ENCODE measurements around the gene THEM4.

Gene THEM4

DNA sequence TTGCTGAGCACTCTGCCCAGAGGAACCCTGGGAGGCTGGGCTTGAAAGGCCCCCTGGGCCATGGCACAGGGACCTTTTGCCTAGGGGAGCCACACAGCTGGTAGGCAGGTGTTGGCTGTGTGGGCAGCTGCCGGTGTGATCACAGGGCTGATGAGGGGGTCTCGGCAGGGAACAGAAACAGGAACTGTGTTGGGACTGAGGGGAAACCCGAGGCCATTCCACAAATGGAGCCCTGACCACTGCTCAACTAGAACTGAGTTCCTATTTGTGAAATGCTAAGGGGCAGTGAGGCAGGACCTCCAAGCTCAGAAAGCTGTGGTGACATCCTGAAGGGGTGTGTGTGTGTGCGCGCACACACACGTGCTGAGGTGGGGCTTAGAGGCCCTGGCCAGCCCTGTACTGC is 49.4 kb downstream of the THEM4 start:
- no peak for DNase-seq (ENCODE audit: low spot score)

DNA sequence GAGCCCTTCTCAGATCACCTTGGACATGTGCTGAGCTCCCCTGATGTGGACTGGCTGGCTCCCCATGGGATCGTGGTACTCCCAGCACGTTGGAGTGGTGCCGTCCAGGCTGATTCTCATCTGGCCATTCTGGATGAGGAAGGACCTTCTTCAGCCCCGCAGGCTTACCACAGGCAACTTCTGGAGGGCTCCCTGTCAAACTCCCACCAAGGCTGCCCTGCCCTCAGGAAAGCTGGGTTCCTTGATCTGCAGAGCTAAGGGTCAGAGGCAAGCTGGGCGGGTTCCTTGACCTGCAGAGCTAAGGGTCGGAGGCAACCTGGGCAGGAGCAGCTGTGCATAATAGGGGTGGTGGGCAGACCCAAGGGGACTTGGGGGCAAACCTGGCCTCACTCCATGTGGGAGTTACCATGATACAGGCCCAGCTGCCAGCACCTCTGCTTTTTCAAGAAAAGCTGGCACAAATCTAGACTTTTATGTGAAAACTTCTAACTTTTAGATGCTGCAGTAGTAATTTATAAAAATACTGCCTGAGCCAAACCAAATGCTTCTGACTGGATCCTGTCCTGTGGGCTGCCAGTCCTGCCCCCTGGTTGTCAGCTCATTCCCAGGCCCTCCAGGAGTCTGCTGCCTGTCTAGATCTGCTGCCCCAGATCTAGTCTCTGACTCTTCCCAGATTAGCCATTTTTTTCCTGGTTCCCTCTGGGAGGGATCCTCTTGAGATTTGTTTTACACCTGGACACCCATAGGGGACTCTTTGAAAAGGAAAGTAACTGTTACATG is 50.2 kb downstream of the THEM4 start:
- no peak for DNase-seq (ENCODE audit: low spot score)

DNA sequence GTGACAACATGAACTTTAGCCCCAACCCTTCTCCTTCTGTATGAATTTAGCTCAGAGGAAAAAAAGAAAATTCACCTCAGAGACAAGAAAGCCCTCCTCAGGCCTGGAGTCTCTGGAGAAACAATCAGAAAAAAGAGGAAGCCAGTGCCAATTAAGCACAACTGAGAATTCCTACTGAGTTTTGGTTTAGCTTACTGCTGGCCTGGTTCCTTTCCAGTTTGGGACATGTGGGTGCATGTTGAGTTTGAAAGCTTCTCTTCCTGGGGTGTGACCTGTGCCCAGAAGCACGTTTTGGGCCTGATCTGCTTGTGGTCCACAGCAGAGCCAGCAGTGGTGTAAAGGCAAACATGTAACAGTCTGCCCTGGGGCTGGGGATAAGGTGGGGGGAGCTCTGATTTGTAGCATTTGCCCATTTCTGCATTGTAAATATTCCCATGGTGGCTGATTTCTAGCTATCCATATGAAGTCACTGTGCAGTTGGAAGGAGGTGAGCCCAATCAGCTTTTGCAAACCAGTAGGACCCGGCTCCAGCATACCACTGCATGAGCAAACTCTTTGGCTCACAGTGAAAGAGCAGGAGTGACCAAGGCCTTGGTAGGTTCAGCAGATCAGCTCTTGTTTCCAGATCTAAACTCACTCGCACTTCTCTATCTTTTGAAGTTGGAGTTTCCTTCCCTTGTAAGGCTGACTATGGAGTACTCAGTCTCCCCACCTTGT is 51.1 kb downstream of the THEM4 start:
- no peak for DNase-seq (ENCODE audit: low spot score)

DNA sequence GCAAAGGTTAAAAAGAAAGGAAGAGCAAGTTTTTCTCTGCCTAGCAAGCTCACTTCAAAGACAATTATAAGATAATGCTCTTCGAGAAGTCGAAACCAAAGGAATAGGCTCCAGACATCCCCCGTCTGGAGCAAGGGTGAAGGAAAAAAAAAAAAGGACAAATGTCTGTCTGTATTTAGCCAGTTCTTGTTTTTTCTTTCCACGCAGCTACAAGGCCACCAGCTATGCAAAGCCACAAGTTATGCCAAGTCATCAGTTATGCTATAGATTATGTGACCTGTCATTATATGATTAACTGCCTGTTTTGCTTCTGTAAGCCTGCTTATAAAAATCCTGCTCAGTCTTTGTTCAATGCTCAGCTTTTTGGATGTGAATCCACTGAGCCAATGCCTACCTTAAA is 53.4 kb downstream of the THEM4 start:
- no peak for DNase-seq (ENCODE audit: low spot score)

DNA sequence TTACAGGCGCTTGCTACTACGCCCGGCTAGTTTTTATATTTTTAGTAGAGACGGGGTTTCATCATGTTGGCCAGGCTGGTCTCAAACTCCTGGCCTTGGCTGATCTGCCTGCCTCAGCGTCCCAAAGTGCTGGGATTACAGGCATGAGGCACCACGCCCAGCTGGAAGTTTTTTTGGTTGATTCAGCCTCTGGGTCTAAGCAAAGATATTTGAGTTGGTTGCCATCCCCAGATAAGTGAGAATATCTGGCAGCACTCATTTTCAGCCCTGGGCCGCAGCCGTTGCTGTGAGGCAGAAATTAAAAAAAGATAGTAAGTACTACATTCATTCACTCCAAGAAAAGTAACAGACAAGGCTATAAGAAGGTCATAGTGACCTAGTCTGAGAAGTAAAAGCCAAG is 53.8 kb downstream of the THEM4 start:
- peak; percentile 60 for DNase-seq (ENCODE audit: low spot score)

DNA sequence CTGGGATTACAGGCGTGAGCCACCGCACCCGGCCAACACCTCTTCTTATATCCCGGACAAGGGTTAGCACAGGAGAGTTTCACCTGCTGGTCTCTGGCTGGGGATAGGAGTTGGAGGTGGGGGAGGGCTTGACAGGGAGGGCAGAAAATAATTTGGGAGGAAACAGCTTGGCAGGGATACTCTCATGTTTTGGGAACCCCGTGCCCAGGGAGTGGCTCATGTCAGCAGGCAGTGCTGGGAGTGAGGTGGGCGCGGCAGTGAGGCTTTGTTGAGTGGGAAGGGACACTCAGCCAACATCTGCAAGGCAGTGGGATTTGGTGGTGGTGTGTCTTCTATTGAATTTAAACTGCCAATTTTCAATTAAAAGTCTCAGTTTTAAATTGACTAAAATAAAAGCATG is 54.7 kb downstream of the THEM4 start:
- no peak for DNase-seq (ENCODE audit: low spot score)

DNA sequence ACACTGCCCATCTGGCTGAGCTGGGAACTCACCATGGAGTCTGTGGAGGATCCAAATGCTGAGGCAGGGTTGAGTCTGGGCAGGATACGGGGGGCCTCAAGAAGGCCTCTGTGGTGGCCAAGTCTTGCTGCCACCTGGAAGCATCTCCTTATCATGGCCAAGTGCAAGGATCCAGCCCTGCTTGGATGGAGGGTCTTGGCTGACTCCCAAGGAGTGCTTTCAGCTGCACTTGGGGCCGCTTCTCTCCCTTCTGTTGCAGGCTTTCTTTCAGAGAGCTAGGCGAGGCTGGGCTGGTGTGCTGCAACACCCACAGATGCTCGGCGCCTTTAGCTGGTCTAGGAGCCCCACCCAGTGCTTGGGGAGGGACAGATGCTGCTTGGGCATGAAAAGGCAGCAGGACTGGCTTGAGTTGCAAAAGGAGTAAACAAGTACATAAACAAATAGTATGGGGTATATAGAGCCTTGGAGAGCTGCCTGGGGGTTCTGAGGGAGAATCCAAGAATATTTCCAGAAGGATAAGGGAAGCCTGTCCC is 55.8 kb downstream of the THEM4 start, which contains the start of gene THEM5:
Gene THEM5, minus strand, starts transcription at position 302 of the 533 bp plus-strand sequence. Its CDS starts 147 bp downstream, at position 155.
- no peak for DNase-seq (ENCODE audit: low spot score)

DNA sequence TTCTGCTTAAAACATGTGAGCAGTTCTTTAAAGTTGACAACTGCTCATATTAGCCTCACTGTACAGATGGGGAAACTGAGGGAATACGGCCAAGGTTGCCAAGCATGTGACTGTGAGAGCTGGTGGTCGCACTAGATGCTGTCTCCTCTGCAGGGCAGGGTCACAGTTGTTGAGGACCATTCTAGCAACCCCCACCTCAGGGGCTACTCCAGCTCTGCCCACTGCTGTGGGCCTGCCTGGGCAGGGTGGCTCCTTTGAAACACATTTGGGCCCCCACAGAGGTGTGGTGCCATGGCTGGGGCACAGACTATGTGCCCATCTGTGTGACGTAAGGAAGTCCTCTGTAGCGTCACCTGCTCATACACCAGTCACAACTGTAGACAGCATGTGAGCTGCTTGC is 56.6 kb downstream of the THEM4 start:
- no peak for DNase-seq (ENCODE audit: low spot score)

DNA sequence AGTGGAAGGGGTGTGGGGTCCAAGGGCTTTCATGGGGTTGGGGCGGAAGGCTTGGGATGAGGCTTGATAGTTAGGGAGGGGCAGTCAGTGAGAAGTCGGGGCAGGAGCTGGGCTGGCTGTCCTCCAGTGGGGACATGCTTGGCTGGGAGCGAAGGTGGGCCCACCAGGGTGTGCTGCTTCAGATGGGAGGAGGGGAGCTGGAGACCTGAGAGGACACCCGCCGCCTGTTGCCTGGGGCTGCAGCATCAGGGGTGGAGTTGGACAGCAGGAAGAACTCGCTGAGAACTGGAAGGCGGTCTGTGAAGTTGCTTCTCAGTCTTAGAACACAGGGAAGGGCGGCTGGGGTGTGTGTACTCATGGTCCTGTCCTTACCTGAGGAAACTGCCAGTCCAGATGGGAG is 57.4 kb downstream of the THEM4 start:
- DNase-seq (ENCODE audit: low spot score), result no peak

DNA sequence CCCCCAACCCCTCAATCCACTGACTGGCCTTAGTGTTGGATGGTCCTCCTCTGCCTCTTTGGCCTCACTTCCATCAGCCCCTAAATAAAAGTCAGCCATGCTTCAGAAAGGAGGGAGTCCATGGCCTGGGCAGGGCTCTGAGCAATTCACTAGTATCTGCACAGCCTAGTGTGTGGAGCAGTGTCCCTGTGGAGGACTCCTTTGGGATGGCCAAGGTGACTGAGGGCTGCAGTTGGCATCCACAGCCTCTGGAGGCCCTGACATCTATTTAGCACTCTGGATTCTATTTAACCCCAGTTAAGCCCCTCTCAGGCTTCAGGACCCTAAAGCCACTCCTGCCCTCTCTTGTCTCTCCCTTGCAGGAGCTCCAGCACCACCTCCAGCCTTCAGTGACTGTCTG is 59.4 kb downstream of the THEM4 start:
- DNase-seq (ENCODE audit: low spot score), result no peak

DNA sequence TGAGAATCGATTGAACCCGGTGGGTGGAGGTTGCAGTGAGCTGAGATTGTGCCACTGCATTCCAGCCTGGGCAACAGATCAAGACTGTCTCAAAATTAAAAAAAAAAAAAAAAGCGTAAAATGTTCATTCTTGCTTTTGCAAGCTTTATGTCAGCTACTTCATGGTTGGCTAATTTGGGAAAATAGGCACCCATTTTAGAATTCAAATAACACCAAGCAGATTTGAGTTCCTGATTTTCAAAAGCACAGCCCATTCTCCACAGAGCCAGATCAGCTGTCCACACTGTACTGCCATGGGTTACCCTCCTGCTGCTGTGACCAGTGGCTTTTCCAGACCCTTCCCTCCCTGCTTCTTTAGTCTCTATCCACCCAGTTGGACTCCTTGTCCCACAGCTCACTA is 60.2 kb downstream of the THEM4 start:
- DNase-seq (ENCODE audit: low spot score), result no peak

DNA sequence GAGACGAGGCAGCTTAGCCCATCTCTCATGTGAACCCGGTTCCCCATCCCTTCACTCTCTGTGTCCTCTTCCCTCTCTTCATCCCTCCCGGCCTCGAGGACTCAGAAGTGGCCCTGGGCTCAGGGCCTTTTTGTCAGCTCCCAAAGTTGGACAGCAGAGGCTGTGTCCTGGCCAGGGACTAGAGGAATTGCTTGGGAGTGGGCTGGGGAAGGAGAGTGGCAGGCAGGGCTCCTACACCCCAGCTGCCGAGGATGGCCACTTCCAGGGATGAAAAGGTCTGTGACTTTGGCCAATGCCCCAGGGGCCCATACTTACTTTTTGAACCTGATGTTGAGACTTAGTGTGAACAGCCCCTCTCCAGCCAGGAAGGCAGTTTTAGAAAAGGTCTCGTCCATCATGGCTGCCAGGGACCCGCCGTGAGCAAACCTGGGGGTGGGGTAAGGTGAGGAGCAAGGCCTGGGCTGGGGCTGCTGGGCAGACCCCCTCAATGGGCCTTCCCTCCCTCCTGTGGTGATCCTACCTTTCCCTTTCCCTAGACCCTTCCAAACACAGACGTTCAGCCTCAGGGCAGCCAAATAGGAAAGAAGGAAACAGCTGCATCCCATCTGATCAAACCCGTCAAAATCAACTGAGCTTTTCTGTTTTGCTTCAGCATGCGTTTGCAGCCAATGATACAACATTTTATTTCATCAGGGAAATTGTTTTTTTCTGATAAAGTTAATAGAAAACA is 61.3 kb downstream of the THEM4 start:
- DNase-seq (ENCODE audit: low spot score), result no peak

DNA sequence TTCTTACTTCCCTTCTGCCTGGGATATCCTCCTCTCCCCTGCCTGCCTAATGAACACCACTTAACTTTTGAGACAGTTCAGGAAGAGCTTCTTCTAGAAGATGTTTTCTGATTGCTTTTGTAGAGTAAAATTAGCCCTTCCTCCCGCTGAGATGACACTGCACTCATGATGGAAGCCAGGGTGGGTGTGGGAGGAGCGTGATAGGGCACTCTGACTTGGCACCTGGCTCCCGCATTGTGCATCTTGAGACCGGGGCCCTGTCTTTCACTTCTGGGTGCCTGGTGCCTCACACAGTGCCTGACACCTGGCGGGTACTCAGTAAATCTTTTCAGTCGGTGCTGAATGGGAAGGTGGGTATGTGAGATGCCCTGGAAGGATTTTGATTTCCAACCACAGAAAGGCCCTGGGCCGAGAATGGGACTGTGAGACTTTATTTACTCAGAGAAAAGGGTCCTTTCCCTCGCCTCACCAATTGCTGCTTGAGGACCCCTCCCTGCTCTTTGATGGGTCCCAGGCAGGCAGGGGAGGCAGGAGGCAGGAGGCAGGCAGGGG is 62.5 kb downstream of the THEM4 start:
- no peak for DNase-seq (ENCODE audit: low spot score)

DNA sequence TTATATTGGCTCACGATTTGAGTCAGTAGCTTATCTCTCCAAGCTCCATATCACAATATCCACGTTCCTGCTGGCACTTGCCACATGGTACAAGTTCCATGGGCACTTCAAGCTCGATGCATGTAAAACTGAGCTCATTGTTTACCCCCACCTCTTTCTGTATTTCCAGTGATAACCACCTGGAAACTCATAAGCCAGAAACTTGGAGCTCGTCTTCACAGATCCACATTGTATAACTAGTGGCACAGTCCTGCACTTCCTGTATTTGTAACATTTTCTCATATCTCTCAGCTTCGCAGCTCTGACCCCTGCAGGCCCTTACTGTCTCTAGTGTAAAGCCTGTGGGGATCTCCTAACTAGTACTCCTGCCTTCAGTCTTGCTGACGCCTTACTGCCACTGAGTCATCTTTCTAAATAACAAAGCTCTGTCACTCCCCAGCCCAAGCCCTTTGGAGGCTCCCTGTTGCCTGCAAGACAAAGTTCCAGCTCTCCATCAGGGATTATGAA is 63.2 kb downstream of the THEM4 start:
- DNase-seq (ENCODE audit: low spot score), result no peak

DNA sequence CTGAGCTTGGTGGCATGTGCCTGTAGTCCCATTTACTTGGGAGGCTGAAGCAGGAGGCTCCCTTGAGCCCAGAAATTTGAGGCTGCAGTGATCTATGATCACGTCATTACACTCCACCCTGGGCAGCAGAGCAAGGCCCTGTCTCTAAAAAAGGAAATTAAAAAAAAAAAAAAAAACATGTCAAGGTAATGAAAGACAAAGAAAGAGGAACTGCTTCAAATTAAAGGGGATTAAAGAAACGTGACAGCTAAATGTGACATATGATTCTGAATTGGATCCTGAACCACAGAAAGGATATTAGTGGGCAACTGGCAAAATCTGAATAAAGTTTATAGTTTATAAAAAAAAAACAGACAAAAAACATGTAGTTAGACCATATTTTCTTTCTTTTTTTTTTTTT is 65.9 kb downstream of the THEM4 start:
- no peak for DNase-seq (ENCODE audit: low spot score)

DNA sequence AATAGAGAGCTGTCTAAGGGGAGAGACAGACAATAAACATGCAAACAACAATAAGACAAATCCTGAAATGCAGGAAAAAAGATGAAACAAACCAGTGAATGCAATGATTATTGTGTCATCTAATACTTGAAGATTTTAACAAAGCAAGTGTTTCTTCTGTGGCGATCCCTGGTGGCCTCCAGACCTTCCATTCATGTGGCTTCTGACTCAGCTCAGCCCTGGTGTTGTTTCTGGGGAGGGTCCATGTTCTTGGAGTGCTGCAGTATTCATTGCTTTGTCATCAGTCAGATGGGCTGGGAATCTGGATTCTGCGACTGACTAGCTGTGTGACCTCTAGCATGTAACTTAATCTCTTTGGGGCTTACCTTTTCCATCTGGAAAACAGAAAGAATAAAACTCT is 68.2 kb downstream of the THEM4 start:
- DNase-seq (ENCODE audit: low spot score), result no peak

DNA sequence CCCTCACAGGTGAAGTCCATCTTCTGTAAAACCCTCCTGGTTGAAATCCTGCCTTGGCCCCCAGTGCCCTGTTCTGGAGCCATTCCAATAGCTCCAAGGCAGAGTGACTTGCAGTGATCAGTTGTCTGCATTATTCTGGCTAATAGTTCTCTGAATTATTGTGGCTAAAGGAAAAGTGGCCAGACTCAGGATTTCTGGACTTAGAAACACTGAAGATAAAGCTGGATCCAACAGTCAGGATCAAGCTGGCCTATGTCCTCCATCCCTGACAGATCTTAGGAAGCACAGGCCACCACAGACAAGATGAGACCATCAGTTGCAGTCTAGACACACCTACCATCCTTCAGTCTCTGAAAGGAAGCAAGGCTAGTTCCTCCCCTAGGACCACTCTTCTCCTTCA is 68.9 kb downstream of the THEM4 start:
- DNase-seq (ENCODE audit: low spot score), result no peak

DNA sequence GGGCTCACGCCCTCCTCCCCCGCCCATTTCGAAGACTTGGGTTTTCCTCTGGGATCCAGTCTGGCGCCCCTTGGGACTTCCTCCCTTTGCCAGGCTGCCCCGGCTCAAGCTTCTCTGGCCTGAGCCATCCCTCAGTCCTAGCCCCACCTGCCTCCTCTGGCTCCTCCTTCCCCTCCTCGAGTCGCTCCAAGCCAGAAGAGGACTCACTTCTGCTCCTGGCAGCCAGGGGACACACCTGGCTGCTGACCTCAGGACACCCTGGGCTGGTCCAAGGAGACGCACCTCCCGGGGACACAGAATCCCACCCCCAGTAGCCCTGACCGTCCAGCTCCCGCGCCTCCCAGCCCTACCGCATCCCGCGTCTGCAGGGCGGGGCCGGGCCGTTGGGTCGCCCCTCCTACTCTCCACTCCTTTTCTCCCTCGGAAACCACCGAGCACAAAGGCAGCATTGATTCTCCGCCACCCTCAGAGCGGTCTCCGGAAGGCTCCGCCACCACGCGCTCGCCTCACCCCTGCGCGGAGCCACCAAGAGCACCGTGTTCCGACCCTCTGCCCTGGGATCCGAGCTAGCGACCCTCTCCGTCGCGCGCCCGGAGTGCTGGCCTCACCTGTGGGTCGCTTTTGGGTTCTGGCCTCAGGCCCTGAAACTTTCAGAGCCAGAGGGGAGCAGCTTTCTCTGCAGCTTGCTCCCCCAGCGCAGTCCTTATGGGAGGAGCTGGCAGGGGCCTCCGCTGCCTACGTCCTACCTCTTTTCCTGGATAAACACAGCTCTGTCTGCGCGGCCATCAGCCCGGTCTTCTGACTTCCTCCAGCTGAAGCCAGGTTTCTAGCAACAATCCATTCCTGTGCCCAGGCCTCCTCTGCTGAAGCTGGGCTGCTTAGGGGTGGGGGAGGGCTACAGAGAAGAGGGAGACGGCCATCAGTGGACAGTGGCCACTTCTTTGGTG is 69.6 kb downstream of the THEM4 start, which contains the start of gene C2CD4D:
Gene C2CD4D, minus strand, starts transcription at position 364 of the 947 bp plus-strand sequence. CDS start 831 bp downstream, outside the sequence.
- DNase-seq (ENCODE audit: low spot score), result no peak

DNA sequence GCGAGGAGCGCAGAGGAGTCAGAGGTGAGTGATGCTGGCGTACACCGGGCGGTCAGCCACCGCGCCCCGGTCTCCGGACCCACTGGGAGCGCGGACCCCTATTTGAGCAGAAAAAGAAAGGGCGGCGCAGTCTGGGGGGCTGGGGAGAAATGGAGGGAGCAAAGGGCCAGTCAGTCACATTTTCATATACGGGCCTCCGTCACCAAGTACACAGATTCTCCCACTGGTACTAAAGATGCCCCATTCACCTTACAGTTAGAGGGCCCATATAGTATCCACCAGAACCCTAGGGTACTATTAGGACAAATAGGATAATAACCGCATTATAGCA is 70.3 kb downstream of the THEM4 start:
- no peak for DNase-seq (ENCODE audit: low spot score)

DNA sequence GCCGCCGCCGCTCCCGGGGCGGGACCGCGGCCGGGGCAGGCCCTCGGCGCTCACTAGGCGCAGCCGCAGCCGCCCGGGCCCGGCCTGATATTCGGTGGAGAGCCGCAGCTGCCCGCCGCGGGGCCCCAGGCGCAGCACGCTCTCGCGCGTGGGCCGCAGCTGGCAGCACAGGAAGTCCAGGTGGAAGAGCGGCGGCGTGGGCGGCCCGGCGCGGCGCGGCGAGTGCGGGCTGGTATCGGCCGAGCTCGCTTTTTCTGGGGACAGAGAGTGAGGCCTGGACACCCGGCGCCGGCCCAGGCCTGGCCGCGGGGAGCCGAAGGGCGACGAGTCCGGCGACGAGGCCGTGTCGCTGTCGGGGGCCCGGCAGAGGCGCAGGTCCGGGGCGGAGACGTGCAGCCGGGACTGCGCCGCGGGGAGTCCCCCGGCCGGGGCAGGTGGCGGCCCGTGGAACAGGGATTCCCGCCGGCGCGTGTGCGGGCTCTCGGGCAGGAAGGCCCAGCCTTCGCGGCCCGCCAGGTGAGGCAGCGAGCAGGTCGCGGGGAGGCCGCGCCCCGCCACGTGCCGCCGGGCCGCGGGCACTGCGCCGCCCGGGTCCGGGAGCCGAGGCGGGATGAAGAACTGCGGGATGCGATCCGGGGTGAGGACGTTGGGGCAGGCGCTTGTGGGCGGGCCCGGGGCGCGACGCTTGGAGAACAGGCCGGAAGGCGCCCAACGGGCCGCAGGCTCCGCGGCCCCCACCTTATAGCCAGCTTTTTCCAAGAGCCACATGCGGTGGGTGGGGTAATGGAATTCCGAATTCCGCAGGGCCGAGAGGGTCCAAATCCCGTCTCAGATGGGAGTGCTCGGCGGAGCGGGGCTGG is 70.9 kb downstream of the THEM4 start:
- DNase-seq (ENCODE audit: low spot score), result peak; percentile 78

Data from GM03348 (cell line).